Frontal cortex (tissue), 4 donors: Measurements from ENCODE around the gene EEF1B2. TPM values are rescaled to one million over a fixed set of nuclear protein-coding genes. Genes with fewer than 3 reads are reported as not detected.
"Not testable (repeated sequence)": the region's sequence is repeated elsewhere in the genome, so short reads cannot be mapped to it uniquely, and the experiment has no call there.

Source experiments
- DNase-seq, 2 donors: peaks; one replicate each; pipeline ENCODE4 v3.0.0; 2012; ENCODE audit warnings: low spot score in 2 of 2
- FAIRE-seq: peaks from 2 replicates; lab custom pipeline; 2012; peaks lifted over from hg19 to GRCh38; lab: Jason Lieb, UNC
- total RNA-seq: library from RNA; depleted of rRNA; stranded (reverse); fragments of >200 nt; gene quantifications from one replicate; pipeline ENCODE4 v1.2.3, GENCODE V29; 2014
- donor health status: control.
- donor health status: control.
- donor health status: control.

EEF1B2 gene
- 669 TPM for total RNA-seq

DNA sequence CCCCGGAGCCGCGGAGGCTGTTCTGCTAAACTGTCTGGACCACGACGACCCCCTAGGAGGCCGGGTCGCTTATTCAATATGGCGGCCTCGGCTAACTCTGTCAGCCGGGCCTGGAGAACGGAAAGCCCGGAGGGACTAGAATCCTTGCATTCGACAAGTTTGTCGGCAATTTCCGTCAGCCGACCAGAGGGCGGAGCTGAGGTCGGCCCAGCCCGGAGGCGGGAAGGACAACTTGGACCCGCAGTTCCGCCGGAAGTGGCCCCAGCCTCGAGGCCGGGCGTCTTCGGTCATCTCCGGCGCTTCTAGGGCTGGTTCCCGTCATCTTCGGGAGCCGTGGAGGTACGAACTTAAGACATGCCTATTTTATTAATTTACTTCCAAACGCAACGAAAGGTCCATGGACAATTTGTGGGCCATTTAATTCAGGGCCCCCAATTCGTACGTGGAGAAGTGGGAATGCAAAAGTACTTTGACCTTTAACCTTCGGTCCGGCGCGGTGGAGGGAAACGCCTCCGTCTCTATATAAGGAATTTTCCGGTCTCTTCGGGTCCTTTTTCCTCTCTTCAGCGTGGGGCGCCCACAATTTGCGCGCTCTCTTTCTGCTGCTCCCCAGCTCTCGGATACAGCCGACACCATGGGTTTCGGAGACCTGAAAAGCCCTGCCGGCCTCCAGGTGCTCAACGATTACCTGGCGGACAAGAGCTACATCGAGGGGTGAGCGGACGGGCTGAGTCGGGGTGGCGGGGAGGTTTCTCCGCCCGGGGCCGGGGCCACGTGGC lies at the start of gene EEF1B2, which contains the start of gene NDUFS1:
TSS of gene EEF1B2 (plus strand) at position 550 of the 779 bp plus-strand sequence. CDS start at position 635, 85 bp downstream.
TSS of gene NDUFS1 (minus strand) at position 99 of the 779 bp plus-strand sequence. CDS start 5,766 bp downstream, outside the sequence.
- no peak for FAIRE-seq
- peak; percentile 93 to 94 for DNase-seq

- DNase-seq (no peak), FAIRE-seq (no peak)
Measured at GRCh38 chr2:206112108-206112507, 47.6 kb upstream of the EEF1B2 start.

DNA sequence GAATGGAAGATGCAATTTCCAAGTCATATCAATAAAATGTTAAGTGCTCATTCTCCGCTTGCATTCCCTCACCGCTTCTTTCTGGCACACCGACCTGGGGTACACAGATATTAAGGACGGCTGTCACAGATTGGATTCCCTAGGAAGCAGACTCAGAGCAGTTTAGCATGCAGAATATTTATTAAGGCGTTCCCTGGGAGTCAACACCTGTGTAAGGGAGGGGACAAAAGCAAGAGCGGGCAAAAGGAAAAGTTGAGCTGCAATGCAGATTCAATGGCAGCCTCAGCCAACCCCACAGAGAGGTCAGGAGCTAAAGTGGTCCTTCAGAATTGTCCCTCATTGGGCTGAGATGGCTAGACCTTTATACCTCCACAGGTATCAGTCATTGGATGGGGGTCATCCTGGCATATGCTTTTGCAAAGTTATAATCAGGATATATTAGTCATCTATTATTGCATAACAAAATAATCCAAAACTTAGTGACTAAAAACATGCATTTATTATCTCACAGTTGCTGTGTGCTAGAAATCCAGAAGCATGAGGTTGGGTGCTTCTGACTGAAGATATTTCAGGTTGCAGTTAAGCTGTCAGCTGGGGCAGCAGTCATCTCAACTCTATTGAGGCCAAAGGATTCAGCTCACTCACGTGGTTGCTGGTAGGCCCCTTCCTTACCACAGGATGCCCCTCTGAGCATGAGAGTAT lies 46.7 kb upstream of the EEF1B2 start:
- FAIRE-seq (no peak), DNase-seq (no peak)

DNA sequence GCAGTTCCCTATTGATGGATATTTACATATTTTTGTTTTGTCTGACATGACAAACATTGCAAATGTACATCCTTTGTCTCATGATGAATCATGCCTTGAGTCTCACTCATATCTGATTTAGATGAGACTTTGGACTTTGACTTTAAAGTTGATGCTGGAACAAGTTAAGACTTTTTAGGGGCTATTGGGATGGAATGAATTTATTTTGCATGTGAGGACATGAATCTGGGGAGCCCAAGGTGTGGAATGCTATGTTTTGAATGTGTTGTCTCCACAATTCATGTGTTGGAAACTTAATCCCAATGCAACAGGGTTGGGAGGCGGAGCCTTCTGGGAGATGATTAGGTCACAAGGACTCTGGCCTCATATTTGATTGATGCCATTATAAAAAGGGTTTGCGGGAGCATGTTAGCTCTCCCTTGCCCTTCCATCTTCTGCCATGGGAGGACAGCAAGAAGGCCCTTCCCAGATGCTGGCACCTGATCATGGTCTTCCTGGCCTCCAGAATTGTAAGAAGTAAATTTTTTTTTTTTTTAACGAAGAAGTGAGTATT lies 44.6 kb upstream of the EEF1B2 start:
- FAIRE-seq (no peak), DNase-seq (no peak)

GRCh38 chr2:206116278-206116677 lies 43.4 kb upstream of the EEF1B2 start:
- no peak for FAIRE-seq
- no peak for DNase-seq

GRCh38 chr2:206122569-206122968 lies 37.1 kb upstream of the EEF1B2 start:
- not testable (repeated sequence) for FAIRE-seq, DNase-seq

- DNase-seq (no peak), FAIRE-seq (peak; percentile 50)
Measured at GRCh38 chr2:206125901-206126300, 33.8 kb upstream of the EEF1B2 start.

DNA sequence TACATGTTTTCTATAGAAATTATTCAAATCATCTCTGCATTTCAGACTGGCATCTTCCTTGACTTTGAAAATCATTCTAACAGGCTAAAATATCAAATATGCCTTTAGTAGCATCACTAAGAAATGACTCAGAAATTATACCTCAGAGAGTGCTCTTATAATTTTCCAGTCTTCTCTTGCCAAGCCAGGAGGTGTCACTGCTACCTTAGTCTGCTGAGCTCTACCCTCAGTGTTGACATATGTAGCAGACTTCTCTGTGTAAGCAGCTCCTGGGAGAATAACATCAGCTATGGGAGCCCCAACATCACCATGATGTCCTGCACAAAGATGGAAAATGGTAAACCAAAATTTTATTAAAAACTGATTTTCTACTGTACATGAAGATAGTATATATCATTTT lies 32.0 kb upstream of the EEF1B2 start:
- DNase-seq (no peak), FAIRE-seq (no peak)

GRCh38 chr2:206143451-206143850 lies 16.2 kb upstream of the EEF1B2 start:
- DNase-seq (no peak), FAIRE-seq (no peak)

DNA sequence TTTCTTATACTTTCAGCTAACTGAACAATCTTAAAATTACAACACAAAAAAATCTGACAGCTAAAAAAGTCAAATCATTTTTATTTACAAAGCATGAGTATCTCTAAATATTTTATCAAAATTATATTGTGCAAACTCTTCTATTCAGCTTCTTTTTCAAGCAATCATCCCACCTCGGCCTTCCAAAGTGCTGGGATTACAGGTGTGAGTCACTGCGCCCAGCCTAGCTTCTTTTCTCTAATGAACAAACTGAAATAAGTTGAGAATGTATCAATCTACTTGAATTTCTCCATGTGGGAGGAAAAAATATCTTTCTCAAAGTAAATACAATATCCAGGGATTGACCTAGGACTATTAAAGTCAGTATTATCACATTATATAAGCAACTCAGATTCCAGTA lies 15.3 kb upstream of the EEF1B2 start:
- FAIRE-seq (no peak), DNase-seq (no peak)

DNA sequence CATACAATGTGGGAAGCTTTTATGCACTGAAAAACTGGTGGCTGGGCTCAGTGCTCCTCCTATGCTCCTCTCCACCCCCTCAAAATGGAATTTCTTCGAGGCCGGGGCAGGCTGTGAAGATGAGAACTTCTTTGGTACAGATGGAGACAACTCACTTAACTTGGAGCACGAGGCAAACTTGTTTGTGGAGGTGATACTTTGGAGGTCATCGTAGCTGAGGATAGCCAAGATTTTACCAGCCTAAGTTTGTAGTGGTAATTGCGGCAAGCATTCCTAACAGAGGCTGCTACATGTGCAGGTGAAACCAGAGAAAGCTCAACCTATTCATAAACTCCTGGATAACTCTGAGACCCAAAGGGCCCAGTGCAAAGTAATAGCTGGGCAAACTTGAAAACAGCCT lies 14.0 kb upstream of the EEF1B2 start:
- FAIRE-seq (no peak), DNase-seq (no peak)

- FAIRE-seq, result no peak
Measured at GRCh38 chr2:206149330-206149729, 10.4 kb upstream of the EEF1B2 start.

GRCh38 chr2:206150168-206150567 lies 9.5 kb upstream of the EEF1B2 start:
- FAIRE-seq (no peak), DNase-seq (no peak)

More at GRCh38 chr2:206149330-206149729, 10.4 kb upstream of the EEF1B2 start:
- no peak for DNase-seq

DNA sequence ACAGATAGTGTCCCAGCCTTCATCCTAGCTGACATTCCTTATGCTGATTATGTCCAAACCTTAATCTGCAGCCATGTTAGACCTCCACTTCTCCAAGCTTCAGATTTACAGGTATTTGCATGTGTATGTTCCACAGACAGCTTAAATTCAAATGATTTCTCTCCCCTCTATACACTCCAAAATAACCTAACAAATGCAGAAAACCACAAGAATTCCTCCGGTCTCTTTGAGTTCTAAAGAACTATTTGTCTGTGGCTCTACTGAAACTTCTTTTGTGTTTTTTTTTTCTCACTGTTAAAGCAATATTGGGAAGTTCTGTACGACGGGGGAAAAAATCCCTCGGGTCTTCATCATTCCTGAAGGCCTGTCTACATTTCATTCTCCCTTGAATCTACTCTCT lies 9.1 kb upstream of the EEF1B2 start:
- FAIRE-seq (no peak), DNase-seq (no peak)

DNA sequence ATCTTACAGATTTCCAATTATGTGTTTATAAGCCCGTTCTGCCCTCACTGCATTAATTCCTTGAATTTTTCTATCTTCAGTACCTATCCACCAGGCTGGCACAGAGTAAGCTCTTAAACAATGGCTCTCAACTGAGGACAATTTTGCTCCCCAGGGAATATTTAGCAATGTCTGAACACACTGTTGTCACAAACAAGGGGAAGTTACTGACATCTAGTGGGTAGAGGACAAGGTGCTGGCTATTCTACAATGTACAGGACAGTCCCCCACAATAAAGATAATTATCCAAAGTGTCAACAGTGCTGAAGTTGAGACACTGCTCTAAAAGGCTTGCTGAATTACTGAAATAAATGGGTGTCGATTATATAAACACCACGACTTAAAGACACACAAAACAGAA lies 5.5 kb upstream of the EEF1B2 start:
- no peak for FAIRE-seq
- no peak for DNase-seq

DNA sequence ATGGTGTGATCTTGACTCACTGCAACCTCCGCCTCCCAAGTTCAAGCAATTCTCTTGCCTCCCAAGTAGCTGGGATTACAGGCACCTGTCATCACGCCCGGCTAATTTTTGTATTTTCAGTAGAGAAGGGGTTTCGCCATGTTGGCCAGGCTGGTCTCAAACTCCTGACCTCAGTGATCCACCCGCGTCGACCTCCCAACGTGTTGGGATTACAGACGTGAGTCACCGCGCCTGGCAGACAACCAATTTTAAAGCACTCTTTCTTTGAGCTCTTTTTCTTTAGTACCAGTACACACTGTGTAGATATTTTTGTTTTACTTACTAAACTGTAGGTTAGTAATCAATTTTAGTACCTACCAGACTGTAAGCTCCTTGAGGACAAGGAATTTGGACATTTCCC lies 2.7 kb upstream of the EEF1B2 start:
- DNase-seq, FAIRE-seq: not testable (repeated sequence)

DNA sequence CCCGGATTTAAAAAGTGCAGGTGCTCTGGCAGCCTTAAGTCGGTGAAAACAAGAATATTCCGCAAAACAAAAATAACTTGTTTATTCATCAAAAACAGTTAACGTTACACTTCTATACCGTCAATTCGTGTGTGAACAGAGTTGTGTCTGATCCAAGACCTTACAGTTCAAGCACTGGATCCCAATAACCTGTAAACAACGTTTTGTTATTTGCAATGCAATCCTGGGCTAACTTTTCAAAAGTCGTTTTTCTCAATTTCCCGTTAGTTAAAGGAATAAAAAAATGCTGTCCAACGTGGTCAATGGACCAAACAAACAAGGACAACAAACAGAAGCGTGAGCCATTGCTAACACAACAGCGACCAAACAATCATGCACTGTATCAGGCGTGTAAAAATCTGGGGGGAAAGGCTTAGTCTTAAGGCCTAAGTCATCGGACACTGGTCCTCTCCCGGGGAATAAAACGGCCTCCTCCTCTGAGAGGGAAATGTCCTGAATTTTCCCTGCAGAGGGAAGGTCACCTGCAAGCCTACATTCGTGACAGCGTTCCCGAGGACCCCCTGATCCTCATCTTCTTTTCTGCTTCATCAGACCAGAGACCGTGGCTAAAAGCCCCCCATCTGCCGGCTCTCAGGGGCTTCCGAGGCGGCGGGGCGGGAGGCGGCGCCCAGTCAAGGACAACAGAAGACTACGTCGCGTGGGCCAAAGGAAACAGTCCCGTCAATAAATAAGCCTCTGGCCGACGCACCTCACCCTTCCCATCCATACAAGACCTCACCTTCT lies 941 bp upstream of the EEF1B2 start:
- DNase-seq, result no peak
- FAIRE-seq, result no peak

DNA sequence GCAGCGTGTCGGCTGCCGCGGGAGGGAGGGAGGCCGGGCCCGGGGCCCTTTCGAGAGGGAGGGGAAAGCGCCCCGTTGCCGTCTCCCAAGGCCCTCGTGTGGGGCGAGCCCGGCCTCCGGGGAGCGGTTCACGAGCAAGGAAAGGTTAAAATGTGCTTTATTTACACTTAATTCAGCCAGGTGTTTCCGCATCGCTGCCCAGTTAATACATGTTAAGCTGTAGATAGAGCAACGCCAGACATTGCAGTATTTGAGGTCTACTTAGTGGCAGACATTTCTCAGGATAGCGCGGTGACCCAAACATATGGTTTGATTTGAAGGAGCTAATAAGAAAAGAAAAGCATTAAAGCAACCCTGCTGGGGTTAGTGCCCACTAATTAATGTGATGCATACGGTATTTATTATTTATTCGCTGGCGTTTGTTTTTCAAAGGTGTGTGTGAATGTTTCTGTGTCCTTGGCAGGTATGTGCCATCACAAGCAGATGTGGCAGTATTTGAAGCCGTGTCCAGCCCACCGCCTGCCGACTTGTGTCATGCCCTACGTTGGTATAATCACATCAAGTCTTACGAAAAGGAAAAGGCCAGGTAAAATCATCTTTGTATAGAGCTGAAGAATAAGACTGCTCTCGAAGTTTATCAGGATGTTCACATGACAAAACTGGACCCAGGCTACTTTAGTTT lies 571 bp downstream of the EEF1B2 start:
- DNase-seq (peak; percentile 24 to 40), FAIRE-seq (no peak)

DNA sequence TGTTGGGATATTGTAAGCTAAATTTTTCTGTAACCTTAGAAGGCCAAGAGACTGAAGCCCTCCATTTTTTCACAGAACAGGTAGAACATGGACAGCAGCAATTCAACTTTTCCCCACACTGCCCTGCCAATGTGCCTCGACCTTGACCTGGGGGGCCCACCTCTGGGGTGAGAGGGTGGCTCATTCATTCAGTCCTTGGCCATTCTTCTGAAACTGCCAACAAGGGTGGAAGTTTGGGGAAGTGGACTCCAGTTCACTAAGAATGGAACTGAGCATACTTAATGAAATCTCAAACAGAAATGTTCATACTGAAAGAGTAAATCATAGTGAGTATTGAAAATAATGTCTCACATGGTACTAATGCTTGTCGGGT lies 1.1 kb downstream of the EEF1B2 start:
- DNase-seq, result no peak
- no peak for FAIRE-seq

DNA sequence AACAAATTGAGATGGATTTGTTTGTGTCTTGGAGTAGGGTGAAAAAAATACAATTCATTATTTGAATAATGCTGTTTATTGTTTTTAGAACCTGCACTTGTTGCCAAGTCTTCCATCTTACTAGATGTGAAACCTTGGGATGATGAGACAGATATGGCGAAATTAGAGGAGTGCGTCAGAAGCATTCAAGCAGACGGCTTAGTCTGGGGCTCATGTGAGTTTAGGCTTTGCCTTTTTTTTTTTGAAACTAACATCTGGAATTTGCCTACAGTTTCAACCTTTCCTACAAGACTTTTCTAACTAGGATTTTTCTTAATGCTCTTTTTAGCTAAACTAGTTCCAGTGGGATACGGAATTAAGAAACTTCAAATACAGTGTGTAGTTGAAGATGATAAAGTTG lies 2.7 kb downstream of the EEF1B2 start:
- DNase-seq, FAIRE-seq: not testable (repeated sequence)
